ENCODE results near the gene HEATR5A. TPM values are rescaled to one million over a fixed set of nuclear protein-coding genes. Genes with fewer than 3 reads are reported as not detected.

Gene HEATR5A
- total and polyA plus RNA-seq, 2 donors (not counting 1 experiment from before 2014, with no cell fraction given), result 4.8 to 22.1 TPM

DNA sequence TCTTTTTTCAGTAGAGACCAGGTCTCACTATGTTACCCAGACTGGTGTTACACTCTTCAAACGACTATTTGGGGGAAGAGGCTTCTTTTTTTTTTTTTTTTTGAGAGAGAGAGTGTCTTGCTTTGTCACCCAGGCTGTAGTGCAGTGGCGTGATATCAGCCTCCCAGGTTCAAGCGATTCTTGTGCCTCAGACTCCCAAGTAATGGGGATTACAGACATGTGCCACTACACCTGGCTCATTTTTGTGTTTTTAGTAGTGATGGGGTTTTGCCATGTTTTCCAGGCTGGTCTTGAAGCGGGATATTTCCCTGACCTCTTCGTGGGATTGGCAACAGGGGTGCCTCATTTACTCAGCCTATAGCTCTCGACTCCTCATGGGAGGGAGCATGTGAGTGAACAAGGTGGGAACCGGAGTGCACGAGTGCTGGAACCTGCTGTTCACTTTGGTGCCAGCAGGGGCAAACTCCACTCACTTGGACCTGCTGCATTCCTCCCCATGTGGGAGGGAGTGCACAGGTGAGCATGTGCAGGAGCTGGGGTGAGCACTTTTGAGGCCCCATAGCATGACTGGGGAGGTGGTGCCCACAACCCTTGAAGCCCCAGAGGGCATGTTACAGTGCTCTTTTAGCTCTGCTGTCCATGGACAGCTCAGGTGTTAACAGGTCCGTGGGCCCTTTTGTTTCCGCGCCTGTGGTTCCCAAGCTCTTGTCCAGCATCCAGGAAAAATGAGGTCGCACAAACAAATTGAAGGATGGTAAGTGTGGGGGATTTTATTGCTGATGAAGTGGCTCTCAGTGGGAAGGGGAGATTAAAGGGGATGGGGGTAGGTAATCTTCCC, 133.7 kb downstream of the HEATR5A start:
- Mint-ChIP-seq H3K27ac (no peak overlapping the region), H3K4me3 (no peak overlapping the region), H3K27me3 (no peaks in the 10 kb centered on the region), H3K4me1 (peaks cover 6% of the 10 kb centered on the region), H3K9me3 (ENCODE audit: insufficient read depth) (no peaks in the 10 kb centered on the region)
- CTCF ChIA-PET, result interaction anchor here (0.7 kb wide), 2 partner anchors 17 to 77 kb away, joined by 5 to 6 read pairs; no protein-coding TSS in a partner anchor
- TF ChIP-seq EZH2 (IDR thresholded peaks at IDR 0.05; ENCODE audit: borderline replicate concordance, insufficient read depth, low read depth, low read length, poor library complexity, severe bottlenecking), result no peak
- TF ChIP-seq, protein P1, sequence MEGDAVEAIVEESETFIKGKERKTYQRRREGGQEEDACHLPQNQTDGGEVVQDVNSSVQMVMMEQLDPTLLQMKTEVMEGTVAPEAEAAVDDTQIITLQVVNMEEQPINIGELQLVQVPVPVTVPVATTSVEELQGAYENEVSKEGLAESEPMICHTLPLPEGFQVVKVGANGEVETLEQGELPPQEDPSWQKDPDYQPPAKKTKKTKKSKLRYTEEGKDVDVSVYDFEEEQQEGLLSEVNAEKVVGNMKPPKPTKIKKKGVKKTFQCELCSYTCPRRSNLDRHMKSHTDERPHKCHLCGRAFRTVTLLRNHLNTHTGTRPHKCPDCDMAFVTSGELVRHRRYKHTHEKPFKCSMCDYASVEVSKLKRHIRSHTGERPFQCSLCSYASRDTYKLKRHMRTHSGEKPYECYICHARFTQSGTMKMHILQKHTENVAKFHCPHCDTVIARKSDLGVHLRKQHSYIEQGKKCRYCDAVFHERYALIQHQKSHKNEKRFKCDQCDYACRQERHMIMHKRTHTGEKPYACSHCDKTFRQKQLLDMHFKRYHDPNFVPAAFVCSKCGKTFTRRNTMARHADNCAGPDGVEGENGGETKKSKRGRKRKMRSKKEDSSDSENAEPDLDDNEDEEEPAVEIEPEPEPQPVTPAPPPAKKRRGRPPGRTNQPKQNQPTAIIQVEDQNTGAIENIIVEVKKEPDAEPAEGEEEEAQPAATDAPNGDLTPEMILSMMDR (IDR thresholded peaks at IDR 0.05), result peak; percentile 37
- ATAC-seq (ENCODE audit: low read depth) (no peak), DNase-seq (no peak)
- Histone ChIP-seq H3K9ac (ENCODE audit: low read length) (no peak overlapping the region), H3K36me3 (replicated peaks in 1 of 2; ENCODE audit: control extremely low read depth in 1 of 2, control insufficient read depth in 1 of 2, extremely low read depth in 1 of 2, insufficient read depth in 2 of 2, low read length in 1 of 2) (peaks cover 0 to 2% of the 10 kb centered on the region in 2 experiments), H3K4me3 (ENCODE audit: control extremely low read depth in 1 of 5, extremely low read depth in 1 of 5, insufficient read depth in 1 of 5, low read depth in 2 of 5, low read length in 4 of 5) (no peak overlapping the region), H3K4me2 (replicated peaks; ENCODE audit: low read depth, low read length, poor library complexity, severe bottlenecking) (no peak overlapping the region), H3K27me3 (replicated peaks in 1 of 4; ENCODE audit: control extremely low read depth in 1 of 4, control insufficient read depth in 3 of 4, insufficient read depth in 4 of 4, low read length in 3 of 4) (no peaks in the 10 kb centered on the region), H4K20me1 (ENCODE audit: control insufficient read depth, insufficient read depth, low read length, poor library complexity, severe bottlenecking) (no peaks in the 10 kb centered on the region), H3K79me2 (ENCODE audit: control insufficient read depth, insufficient read depth, low read length) (no peaks in the 10 kb centered on the region), H3K4me1 (ENCODE audit: control insufficient read depth in 2 of 2, insufficient read depth in 2 of 2, low read length in 2 of 2) (peaks cover 0 to 5% of the 10 kb centered on the region in 2 donors), H3K9me3 (ENCODE audit: control extremely low read depth in 1 of 3, control insufficient read depth in 2 of 3, insufficient read depth in 1 of 3, low read length in 2 of 3) (peaks cover 0 to 12% (median 5%) of the 10 kb centered on the region in 3 donors), H3K27ac (ENCODE audit: low read length in 2 of 2) (no peak overlapping the region), H2AFZ (ENCODE audit: insufficient read depth, low read depth, low read length, poor library complexity, severe bottlenecking) (no peak overlapping the region)
- 90% methylated on average over 11 of the region's 12 CpGs for WGBS (ENCODE audit: insufficient coverage)
- intact Hi-C loops (cut with micrococcal nuclease), result no loop called here
- POLR2A ChIA-PET, result no interaction called here
